ENCODE measurements around the gene PRIMA1. TPM values are rescaled to one million over a fixed set of nuclear protein-coding genes. Genes with fewer than 3 reads are reported as not detected.

Gene PRIMA1
- polyA plus RNA-seq, 1 experiment = not detected

DNA sequence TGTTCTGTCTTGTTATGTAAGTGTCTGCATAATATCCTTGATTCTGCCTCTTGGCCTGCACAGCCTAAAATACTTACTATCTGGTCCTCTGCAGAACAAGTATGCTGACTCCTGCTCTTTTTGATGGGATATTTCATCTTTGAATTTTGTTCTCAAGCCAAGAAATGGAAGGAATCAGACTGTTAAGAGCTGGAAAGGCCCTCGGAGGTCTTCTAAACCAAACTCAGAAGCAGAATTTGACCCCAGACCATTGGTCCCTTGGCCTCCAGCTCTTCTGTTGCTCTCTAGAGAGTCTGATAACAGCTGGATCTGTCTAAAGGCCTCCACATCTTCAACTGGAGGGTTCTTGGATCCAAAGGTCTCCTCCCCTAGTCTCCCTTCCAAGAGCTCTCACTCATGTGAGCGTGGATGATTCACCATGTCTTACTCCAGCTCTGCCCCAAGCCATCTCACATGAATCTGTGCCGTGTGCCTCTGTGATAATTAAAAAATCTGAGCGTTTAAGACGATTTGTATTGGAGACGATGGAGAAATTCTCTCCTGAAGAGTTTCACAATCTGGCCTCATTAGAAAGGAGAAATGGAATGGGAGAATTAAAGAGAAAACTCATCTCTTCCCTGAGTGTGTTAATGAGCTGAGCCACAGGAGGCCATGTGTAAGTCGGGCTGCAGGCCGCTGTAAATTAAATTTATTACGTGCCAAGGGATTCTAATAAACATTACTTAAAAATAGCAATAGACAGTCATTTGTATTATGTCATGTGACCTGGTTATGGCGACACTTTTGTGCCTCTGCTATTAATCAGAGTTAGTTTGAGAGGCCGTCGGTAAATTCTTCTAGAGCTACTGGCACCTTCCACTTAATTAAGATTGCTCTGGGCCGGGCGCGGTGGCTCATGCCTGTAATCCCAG, 15.4 kb upstream of the PRIMA1 start:
- no peak for DNase-seq (ENCODE audit: low read depth, low spot score)
- ChIA-PET POLR2A (no interaction called here), CTCF (no interaction called here)
- H3K9me3 ChIP-seq (ENCODE audit: control insufficient read depth, insufficient read depth, low read length) = no peaks in the 10 kb centered on the region
- TF ChIP-seq, protein P1, sequence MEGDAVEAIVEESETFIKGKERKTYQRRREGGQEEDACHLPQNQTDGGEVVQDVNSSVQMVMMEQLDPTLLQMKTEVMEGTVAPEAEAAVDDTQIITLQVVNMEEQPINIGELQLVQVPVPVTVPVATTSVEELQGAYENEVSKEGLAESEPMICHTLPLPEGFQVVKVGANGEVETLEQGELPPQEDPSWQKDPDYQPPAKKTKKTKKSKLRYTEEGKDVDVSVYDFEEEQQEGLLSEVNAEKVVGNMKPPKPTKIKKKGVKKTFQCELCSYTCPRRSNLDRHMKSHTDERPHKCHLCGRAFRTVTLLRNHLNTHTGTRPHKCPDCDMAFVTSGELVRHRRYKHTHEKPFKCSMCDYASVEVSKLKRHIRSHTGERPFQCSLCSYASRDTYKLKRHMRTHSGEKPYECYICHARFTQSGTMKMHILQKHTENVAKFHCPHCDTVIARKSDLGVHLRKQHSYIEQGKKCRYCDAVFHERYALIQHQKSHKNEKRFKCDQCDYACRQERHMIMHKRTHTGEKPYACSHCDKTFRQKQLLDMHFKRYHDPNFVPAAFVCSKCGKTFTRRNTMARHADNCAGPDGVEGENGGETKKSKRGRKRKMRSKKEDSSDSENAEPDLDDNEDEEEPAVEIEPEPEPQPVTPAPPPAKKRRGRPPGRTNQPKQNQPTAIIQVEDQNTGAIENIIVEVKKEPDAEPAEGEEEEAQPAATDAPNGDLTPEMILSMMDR (IDR thresholded peaks at IDR 0.05; ENCODE audit: low read depth, low read length) = no peak
- no peak overlapping the region for H3K27ac ChIP-seq (ENCODE audit: low read depth, low read length)
- H3K27me3 ChIP-seq (ENCODE audit: control insufficient read depth, insufficient read depth, low read length) = no peaks in the 10 kb centered on the region
- no peak overlapping the region for H3K4me3 ChIP-seq (ENCODE audit: low read depth, low read length)

DNA sequence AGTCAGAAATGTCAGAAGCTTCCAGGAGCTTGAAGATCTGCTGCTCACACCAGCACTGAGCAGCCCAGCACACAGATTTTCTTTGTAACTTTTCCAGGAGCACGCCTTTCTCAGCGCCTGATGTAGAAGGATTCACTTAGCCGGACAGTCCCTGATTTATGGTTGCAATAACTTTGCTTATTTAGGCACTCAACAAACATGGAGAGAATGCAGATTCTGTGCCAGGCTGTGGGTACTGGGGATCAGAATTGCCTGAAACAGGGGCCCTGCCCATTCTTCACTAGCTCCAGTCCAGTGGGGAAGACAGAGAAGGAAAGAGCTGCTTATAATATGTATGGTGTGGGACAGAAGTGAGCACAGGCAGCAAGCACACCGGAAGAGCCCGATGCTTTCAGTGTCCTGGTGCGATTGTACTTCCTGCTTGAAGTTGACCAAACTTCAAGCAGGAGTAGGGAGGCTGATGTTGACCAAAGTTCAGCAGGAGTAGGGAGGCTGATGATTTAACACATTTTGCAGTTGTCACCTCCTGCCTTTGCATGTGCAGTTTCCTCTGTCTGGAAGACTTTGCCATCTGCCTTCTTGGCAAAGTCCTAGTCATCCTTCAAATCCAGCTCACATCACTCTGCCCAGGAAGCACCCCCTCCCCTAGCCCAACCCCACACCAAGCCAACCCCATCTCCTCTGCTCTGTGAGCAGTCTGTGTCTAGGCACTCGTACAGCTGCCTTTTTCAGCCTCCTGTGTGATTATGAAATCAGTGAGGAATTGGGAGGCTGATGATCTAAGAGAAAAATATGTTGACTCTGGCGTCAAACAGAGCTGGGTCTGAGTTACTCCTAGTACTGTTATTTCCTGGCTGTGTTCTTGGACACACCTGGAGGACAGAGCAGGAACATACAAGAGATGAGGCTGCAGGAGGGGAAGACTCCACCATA, 12.0 kb upstream of the PRIMA1 start:
- CTCF ChIA-PET = no interaction called here
- POLR2A ChIA-PET = no interaction called here
- no peak for DNase-seq (ENCODE audit: low read depth, low spot score)

DNA sequence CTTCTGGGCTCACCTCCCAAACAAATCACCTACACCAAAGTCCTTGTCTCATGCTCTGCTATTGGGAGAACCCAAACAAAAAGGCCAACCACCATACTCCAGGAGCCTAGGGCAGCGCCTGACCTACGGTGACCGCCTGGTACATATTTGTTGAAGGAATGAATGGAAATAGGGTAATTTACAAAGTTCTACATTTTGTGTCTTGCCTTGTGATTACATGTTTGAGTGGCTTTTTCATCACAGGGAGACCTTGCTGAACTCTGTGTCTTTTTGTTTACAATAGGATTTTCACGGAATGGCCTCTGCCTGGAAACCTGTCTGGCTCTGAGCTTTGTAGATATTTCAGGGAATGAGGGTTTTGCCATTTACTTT, 11.3 kb upstream of the PRIMA1 start:
- POLR2A ChIA-PET = no interaction called here
- TF ChIP-seq, protein P1 (IDR thresholded peaks at IDR 0.05; ENCODE audit: low read depth, low read length) = no peak
- Histone ChIP-seq H3K4me3 (ENCODE audit: low read depth, low read length) (no peak overlapping the region), H3K27ac (ENCODE audit: low read depth, low read length) (no peak overlapping the region), H3K9me3 (ENCODE audit: control insufficient read depth, insufficient read depth, low read length) (no peaks in the 10 kb centered on the region), H3K27me3 (ENCODE audit: control insufficient read depth, insufficient read depth, low read length) (no peaks in the 10 kb centered on the region)
- CTCF ChIA-PET = no interaction called here
- no peak for DNase-seq (ENCODE audit: low read depth, low spot score)

More for the DNA sequence above, 12.0 kb upstream of the PRIMA1 start:
- Histone ChIP-seq H3K9me3 (ENCODE audit: control insufficient read depth, insufficient read depth, low read length) (no peaks in the 10 kb centered on the region), H3K4me3 (ENCODE audit: low read depth, low read length) (no peak overlapping the region), H3K27ac (ENCODE audit: low read depth, low read length) (no peak overlapping the region), H3K27me3 (ENCODE audit: control insufficient read depth, insufficient read depth, low read length) (no peaks in the 10 kb centered on the region)
- TF ChIP-seq, protein P1 (IDR thresholded peaks at IDR 0.05; ENCODE audit: low read depth, low read length) = no peak

DNA sequence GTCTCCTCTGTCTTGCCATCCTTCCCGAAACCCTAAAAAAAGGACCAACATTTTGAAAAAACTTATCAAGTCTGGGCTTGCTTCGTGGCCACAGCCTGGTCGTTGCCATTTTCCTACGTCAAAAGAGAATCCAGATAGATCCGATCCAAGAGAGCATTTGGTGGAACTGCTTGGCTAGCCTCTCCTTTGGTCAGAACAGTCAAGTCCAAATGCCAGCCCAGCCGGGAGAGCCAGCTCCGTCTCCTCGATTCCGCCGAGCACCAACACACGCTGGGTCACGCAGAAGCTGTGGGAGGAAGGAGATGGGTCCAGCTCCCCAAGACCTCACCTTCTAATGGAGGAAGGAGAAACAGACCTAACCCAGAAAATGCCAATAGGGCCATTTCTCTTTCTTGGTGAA, 9.3 kb upstream of the PRIMA1 start:
- no peaks in the 10 kb centered on the region for H3K9me3 ChIP-seq (ENCODE audit: control insufficient read depth, insufficient read depth, low read length)
- TF ChIP-seq, protein P1 (IDR thresholded peaks at IDR 0.05; ENCODE audit: low read depth, low read length) = no peak

DNA sequence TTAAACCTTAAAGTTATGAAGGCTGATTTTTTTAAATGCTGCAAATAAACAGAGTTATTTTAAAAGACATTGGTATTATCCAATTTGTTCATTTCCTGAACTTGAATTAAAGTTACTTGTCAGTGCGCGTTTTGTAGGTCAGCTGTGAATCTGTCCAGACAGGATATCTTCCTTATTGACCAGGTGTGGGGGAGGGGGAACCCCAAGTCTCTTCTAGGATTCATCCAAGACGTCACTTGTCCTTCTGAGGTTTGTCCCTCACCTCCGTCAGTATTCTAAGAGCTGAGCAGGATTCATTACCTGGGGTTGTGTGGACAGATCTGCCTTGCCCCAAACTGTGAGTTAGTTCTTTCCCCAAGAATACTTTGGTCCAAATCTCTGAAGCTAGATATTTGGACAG, 8.8 kb upstream of the PRIMA1 start:
- TF ChIP-seq, protein P1 (IDR thresholded peaks at IDR 0.05; ENCODE audit: low read depth, low read length) = no peak
- POLR2A ChIA-PET = no interaction called here
- no peaks in the 10 kb centered on the region for H3K27me3 ChIP-seq (ENCODE audit: control insufficient read depth, insufficient read depth, low read length)
- H3K9me3 ChIP-seq (ENCODE audit: control insufficient read depth, insufficient read depth, low read length) = no peaks in the 10 kb centered on the region
- no peak overlapping the region for H3K4me3 ChIP-seq (ENCODE audit: low read depth, low read length)
- CTCF ChIA-PET = no interaction called here
- no peak for DNase-seq (ENCODE audit: low read depth, low spot score)
- H3K27ac ChIP-seq (ENCODE audit: low read depth, low read length) = no peak overlapping the region

More for the DNA sequence above, 9.3 kb upstream of the PRIMA1 start:
- no peaks in the 10 kb centered on the region for H3K27me3 ChIP-seq (ENCODE audit: control insufficient read depth, insufficient read depth, low read length)
- POLR2A ChIA-PET = no interaction called here
- CTCF ChIA-PET = no interaction called here
- no peak overlapping the region for H3K27ac ChIP-seq (ENCODE audit: low read depth, low read length)
- no peak overlapping the region for H3K4me3 ChIP-seq (ENCODE audit: low read depth, low read length)
- DNase-seq (ENCODE audit: low read depth, low spot score) = no peak

Measured in AG04450 (cell line).